ENCODE results near the gene CDCP2.

GRCh38 chr1:54190526-54190925 is 37.7 kb upstream of the CDCP2 start:
- TF ChIP-seq CTCF (IDR thresholded peaks at IDR 0.05) (no peak), POLR2A (IDR thresholded peaks at IDR 0.05) (no peak)

Measured in thyroid gland (tissue), 4 donors.